Kidney (tissue), 14 donors: ENCODE results near the gene WWOX. TPM values are rescaled to one million over a fixed set of nuclear protein-coding genes. Genes with fewer than 3 reads are reported as not detected.

ENCODE experiments used
- DNase-seq, 5 donors: peaks; one replicate each; pipeline ENCODE4 v3.0.0-alpha.2; 2013 to 2020
- FAIRE-seq: peaks from 2 replicates; lab custom pipeline; 2012; peaks lifted over from hg19 to GRCh38; lab: Jason Lieb, UNC
- H3K27ac ChIP-seq, 2 donors: one replicate each; pipeline ENCODE4 v1.7.0; 2013; ENCODE audit warnings: low read depth in 2 of 2, low read length in 2 of 2, inconsistent platforms in 1 of 2
- H3K27me3 ChIP-seq: one replicate; pipeline ENCODE4 v1.7.1; 2013; ENCODE audit warnings: low read length, inconsistent platforms; ENCODE audit not compliant: control insufficient read depth, insufficient read depth
- H3K36me3 ChIP-seq, 3 donors: one replicate each; pipeline versions ENCODE4 v1.7.0 to v1.7.1; 2013; ENCODE audit warnings: low read length in 3 of 3, control low read depth in 1 of 3, inconsistent platforms in 1 of 3; ENCODE audit not compliant: insufficient read depth in 3 of 3, control insufficient read depth in 2 of 3
- H3K4me1 ChIP-seq, 3 donors: one replicate each; pipeline versions ENCODE4 v1.7.0 to v1.7.1; 2013; ENCODE audit warnings: low read length in 3 of 3, inconsistent platforms in 1 of 3, low read depth in 1 of 3; ENCODE audit not compliant: control insufficient read depth in 2 of 3, insufficient read depth in 2 of 3
- H3K4me3 ChIP-seq, 3 donors: one replicate each; pipeline versions ENCODE4 v1.7.0 to v1.8.1; 2013; ENCODE audit warnings: low read length in 3 of 3, control low read depth in 1 of 3, inconsistent platforms in 1 of 3
- H3K9ac ChIP-seq, 3 donors: one replicate each; pipeline versions ENCODE4 v1.7.0 to v1.7.1; 2013; ENCODE audit warnings: low read length in 3 of 3, control low read depth in 1 of 3, inconsistent platforms in 1 of 3
- H3K9me3 ChIP-seq, 3 donors: one replicate each; pipeline versions ENCODE4 v1.7.0 to v1.7.1; 2013; ENCODE audit warnings: low read length in 3 of 3, control low read depth in 1 of 3, inconsistent platforms in 1 of 3; ENCODE audit not compliant: control insufficient read depth in 2 of 3, insufficient read depth in 1 of 3
- CTCF ChIP-seq: IDR thresholded peaks from 3 replicates; pipeline ENCODE4 v1.5.1; 2012; ENCODE audit warnings: mild to moderate bottlenecking, moderate library complexity, borderline replicate concordance; ENCODE audit not compliant: insufficient read depth; ENCODE audit errors: extremely low read depth
- intact Hi-C: fragments of 100-400 bp; cut with DNase I; formaldehyde crosslinking; loops from one replicate; pipeline ENCODE4 v1.11.1; 2022
- polyA plus RNA-seq: library from polyadenylated mRNA; stranded (reverse); fragments of 350-450 nt; fragmentation: Illumina TruSeq; extraction: RNeasy Lipid Tissue Mini Kit (QIAGEN cat#74804); gene quantifications from one replicate; pipeline ENCODE4 v1.2.3, GENCODE V29; 2014; ENCODE audit warnings: low read depth, low replicate concordance; ENCODE audit not compliant: insufficient read depth
- total RNA-seq: library from RNA; stranded (reverse); fragmentation: NEBNext Ultra II Directional; extraction: Animal tissue kit (Norgen Biotek cat#: 25700); gene quantifications from one replicate; pipeline ENCODE4 v1.2.1, GENCODE V29; 2021
- donor health status: control.
- donor health status: control.
- donor health status: control.
- donor health status: control.
- donor health status: control.
- donor health status: DM: yes; HTN: yes; CAD: no.
- donor health status: Normal renal cell carcinoma (clear cell type).

WWOX gene
- total and polyA plus RNA-seq, 2 donors from 2014 or later, result 22.5 to 30.3 TPM

GRCh38 chr16:78252757-78253156, 153.3 kb downstream of the WWOX start:
- FAIRE-seq (no peak), DNase-seq (no peak)
- Histone ChIP-seq H3K27me3 (no peaks in the 10 kb centered on the region), H3K9me3 (no peaks in the 10 kb centered on the region), H3K9ac (no peak overlapping the region), H3K4me3 (no peak overlapping the region), H3K27ac (no peak overlapping the region), H3K4me1 (peaks cover 0 to 3% (median 2%) of the 10 kb centered on the region in 3 donors), H3K36me3 (no peaks in the 10 kb centered on the region)
- TF ChIP-seq CTCF, result no peak
- intact Hi-C loops, result no loop called here

GRCh38 chr16:78254841-78255240, 155.4 kb downstream of the WWOX start:
- intact Hi-C loops, result no loop called here
- TF ChIP-seq CTCF, result no peak
- no peaks in the 10 kb centered on the region for H3K36me3 ChIP-seq
- no peak overlapping the region for H3K27ac ChIP-seq
- no peak overlapping the region for H3K9ac ChIP-seq
- H3K4me3 ChIP-seq, result no peak overlapping the region
- no peaks in the 10 kb centered on the region for H3K27me3 ChIP-seq
- H3K9me3 ChIP-seq, result no peaks in the 10 kb centered on the region
- no peak for DNase-seq
- FAIRE-seq, result no peak
- peaks cover 0 to 3% (median 2%) of the 10 kb centered on the region in 3 donors for H3K4me1 ChIP-seq

GRCh38 chr16:78256686-78257375, 157.4 kb downstream of the WWOX start:
- H3K27ac ChIP-seq, result no peak overlapping the region
- no peak overlapping the region for H3K9ac ChIP-seq
- H3K27me3 ChIP-seq, result no peaks in the 10 kb centered on the region
- FAIRE-seq (no peak), DNase-seq (no peak)
- TF ChIP-seq CTCF, result no peak
- intact Hi-C loops, result no loop called here
- H3K36me3 ChIP-seq, result no peaks in the 10 kb centered on the region
- H3K9me3 ChIP-seq, result no peaks in the 10 kb centered on the region
- no peak overlapping the region for H3K4me3 ChIP-seq
- H3K4me1 ChIP-seq, result peaks cover 0 to 3% (median 0%) of the 10 kb centered on the region in 3 donors
